GM13977 (cell line): ENCODE results near the gene CCDC154.

Source experiments
- DNase-seq: peaks from one replicate; pipeline ENCODE4 v3.0.0; 2012; ENCODE audit warnings: low spot score
- in situ Hi-C: fragments of 300-500 bp; cut with MboI; formaldehyde crosslinking; loops from one replicate; pipeline ENCODE4 v1.12.0; 2022; ENCODE audit warnings: low sequenced_read_pairs, low pct_unique_long_range_greater_than_20kb, mixed read lengths, inconsistent platforms; ENCODE audit not compliant: unreplicated experiment
- TF ChIP-seq, protein P1 (sequence below): IDR thresholded peaks from 2 replicates; pipeline ENCODE4 v1.5.1; 2012; ENCODE audit warnings: mild to moderate bottlenecking, control low read depth; ENCODE audit not compliant: insufficient read depth; ENCODE audit errors: extremely low read depth, missing control alignments

CCDC154 gene

GRCh38 chr16:1466054-1466453, 21.7 kb upstream of the CCDC154 start:
- DNase-seq: no peak
- TF ChIP-seq, protein P1, sequence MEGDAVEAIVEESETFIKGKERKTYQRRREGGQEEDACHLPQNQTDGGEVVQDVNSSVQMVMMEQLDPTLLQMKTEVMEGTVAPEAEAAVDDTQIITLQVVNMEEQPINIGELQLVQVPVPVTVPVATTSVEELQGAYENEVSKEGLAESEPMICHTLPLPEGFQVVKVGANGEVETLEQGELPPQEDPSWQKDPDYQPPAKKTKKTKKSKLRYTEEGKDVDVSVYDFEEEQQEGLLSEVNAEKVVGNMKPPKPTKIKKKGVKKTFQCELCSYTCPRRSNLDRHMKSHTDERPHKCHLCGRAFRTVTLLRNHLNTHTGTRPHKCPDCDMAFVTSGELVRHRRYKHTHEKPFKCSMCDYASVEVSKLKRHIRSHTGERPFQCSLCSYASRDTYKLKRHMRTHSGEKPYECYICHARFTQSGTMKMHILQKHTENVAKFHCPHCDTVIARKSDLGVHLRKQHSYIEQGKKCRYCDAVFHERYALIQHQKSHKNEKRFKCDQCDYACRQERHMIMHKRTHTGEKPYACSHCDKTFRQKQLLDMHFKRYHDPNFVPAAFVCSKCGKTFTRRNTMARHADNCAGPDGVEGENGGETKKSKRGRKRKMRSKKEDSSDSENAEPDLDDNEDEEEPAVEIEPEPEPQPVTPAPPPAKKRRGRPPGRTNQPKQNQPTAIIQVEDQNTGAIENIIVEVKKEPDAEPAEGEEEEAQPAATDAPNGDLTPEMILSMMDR: no peak
- in situ Hi-C loops: no loop called here

GRCh38 chr16:1465567-1465915, 21.2 kb upstream of the CCDC154 start:
- TF ChIP-seq, protein P1: no peak
- DNase-seq: no peak
- in situ Hi-C loops: no loop called here

DNA sequence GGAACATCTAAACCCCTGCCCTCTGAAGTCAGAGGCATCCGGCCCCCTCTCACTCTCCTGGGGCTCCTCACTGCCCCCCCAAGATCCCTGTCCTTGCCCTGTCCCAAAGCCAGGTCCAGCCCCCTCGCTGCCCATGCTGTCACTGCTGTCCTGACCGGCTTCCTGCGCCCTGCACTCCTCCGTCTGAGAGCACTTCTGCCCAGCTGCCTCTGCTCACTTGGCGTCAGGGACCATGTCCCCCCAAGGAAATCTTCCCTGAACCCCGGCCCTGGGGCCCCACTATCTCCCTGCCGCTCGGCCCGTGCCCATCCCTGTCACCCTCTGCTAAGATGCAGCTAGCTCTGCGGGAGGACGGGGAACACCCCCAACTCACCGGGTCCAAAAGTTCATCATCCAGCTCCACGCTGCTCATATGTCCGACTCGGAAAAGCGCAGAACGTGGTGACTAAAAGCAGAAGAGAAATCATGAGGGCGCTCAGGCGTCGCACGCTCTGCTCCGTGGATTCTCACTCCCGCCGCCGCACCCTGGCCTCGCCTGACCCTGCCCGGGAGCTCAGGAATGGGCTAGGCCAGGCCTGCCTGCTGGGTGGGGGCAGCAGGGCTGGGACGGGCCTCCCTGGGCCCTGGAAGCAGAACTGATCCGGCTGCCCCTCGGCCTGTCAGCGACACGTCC, 20.7 kb upstream of the CCDC154 start:
- in situ Hi-C loops: no loop called here
- no peak for DNase-seq
- TF ChIP-seq, protein P1: no peak

DNA sequence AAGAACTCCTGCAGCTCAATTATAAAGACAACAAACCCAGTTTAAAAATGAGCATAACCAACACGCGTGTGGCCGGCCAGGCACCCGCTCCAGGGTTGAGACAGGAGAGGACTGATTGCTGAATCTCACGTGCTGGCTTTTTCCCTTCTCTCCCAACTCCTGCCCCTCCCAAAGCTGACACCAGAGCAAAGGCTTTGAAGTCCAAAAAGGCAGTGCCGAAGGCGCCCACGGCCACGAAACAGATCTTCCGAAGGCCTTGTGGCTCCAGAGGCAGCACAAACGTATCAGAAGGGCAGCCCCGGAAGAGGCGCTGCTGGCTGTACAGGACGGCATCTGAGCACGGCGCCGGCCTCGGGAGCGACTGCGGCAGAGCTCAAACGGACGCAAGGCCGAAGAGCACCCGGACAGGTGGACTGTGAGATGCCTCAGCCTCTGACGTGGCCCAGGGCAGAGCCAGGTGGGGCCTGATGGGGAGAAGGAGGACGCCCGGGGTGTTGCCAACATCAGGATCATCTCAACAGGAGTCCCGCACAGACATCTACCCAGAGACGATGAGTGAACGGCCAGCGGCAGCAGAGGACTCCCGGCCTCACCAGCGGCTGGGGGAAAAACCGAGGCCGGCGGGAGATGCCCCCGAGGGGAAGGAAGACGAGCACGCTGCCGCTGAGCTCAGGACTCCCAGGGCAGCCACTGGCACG, 20.0 kb upstream of the CCDC154 start:
- no peak for DNase-seq
- in situ Hi-C loops: no loop called here
- TF ChIP-seq, protein P1: no peak

DNA sequence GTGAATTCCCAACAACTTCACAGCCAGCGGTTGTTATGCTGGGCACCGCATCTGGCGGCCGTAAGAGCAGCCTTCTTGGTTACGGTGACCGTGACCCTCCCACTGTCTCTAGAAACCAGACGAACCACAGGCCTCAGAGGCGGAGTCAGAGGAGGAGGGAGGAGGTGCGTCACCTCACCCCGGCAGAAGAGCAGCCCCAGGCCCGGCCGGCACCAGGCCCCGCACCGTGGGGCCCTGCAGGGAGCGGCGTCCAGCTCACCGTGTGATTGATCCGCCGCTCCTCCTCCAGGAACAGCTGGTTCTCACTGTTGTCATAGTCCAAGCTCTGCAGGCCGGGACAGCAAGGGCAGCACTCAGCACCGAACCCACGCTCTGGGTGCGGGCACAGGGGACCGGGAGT, 16.8 kb upstream of the CCDC154 start:
- no peak for DNase-seq
- in situ Hi-C loops: no loop called here
- TF ChIP-seq, protein P1: no peak

GRCh38 chr16:1460602-1461138, 16.3 kb upstream of the CCDC154 start:
- DNase-seq: no peak
- in situ Hi-C loops: no loop called here
- TF ChIP-seq, protein P1: no peak
